HepG2 (cell line): Measurements from ENCODE around the gene TRMT2A. TPM values are rescaled to one million over a fixed set of nuclear protein-coding genes. Genes with fewer than 3 reads are reported as not detected.

Experiments used
- CREBL2 ChIP-seq: sonication (generic); formaldehyde crosslinking; IDR thresholded peaks from 2 replicates; pipeline ENCODE4 v1.8.1; 2023; ENCODE audit warnings: missing genetic modification reagents, mild to moderate bottlenecking, borderline replicate concordance
- HIVEP1 ChIP-seq: sonication (generic); formaldehyde crosslinking; IDR thresholded peaks from 2 replicates; pipeline ENCODE4 v1.4.0; 2020; ENCODE audit warnings: mild to moderate bottlenecking, missing genetic modification reagents
- MXD4 ChIP-seq: IDR thresholded peaks from 2 replicates; pipeline ENCODE4 v1.6.1; 2016; ENCODE audit warnings: mild to moderate bottlenecking, missing biosample characterization, missing genetic modification reagents
- NCOA5 ChIP-seq: sonication (generic); formaldehyde crosslinking; IDR thresholded peaks from 2 replicates; pipeline ENCODE4 v1.4.0; 2020; ENCODE audit warnings: missing genetic modification reagents
- REXO4 ChIP-seq: sonication (generic); formaldehyde crosslinking; IDR thresholded peaks from 2 replicates; pipeline ENCODE4 v1.8.0; 2022; ENCODE audit warnings: missing genetic modification reagents, mild to moderate bottlenecking, borderline replicate concordance
- SOX5 ChIP-seq: IDR thresholded peaks from 2 replicates; pipeline ENCODE4 v1.6.1; 2016; ENCODE audit warnings: borderline replicate concordance
- TBX3 ChIP-seq: fragments of 450-650 bp; IDR thresholded peaks from 2 replicates; pipeline ENCODE4 v1.6.1; 2017; ENCODE audit warnings: antibody characterized with exemption, mild to moderate bottlenecking, inconsistent platforms, borderline replicate concordance
- TCF12 ChIP-seq, 2 experiments: fragments of 450-650 bp in 1 of 2; sonication (generic) in 1 of 2; formaldehyde crosslinking in 1 of 2; IDR thresholded peaks; 2 replicates each; pipeline versions ENCODE4 v1.6.1 to v1.8.0; 2017 to 2022; ENCODE audit warnings: antibody characterized with exemption in 1 of 2, mild to moderate bottlenecking in 1 of 2, missing genetic modification reagents in 1 of 2, moderate library complexity in 1 of 2
- ZBTB39 ChIP-seq: sonication (generic); formaldehyde crosslinking; IDR thresholded peaks from 2 replicates; pipeline ENCODE4 v1.5.0; 2020; ENCODE audit warnings: missing genetic modification reagents
- ZFP36 ChIP-seq: fragments of 150-350 bp; IDR thresholded peaks from 2 replicates; pipeline ENCODE4 v1.6.1; 2018; ENCODE audit warnings: borderline replicate concordance, low read length, low read depth; ENCODE audit not compliant: partially characterized antibody
- ZHX1 ChIP-seq: sonication (generic); formaldehyde crosslinking; IDR thresholded peaks from 2 replicates; pipeline ENCODE4 v1.8.1; 2022; ENCODE audit warnings: low read depth, mild to moderate bottlenecking, missing genetic modification reagents
- ZNF652 ChIP-seq: IDR thresholded peaks from 2 replicates; pipeline ENCODE4 v1.6.1; 2016; ENCODE audit warnings: low read depth, borderline replicate concordance
- ZNF703 ChIP-seq: sonication (generic); formaldehyde crosslinking; IDR thresholded peaks from 2 replicates; pipeline ENCODE4 v1.5.1; 2020; ENCODE audit warnings: missing genetic modification reagents, mild to moderate bottlenecking, moderate library complexity, borderline replicate concordance
- ZNF761 ChIP-seq: sonication (generic); formaldehyde crosslinking; conservative IDR thresholded peaks from 2 replicates; pipeline ENCODE4 v1.4.0; 2020; ENCODE audit warnings: mild to moderate bottlenecking, missing genetic modification reagents
- ZNF878 ChIP-seq: sonication (generic); formaldehyde crosslinking; IDR thresholded peaks from 2 replicates; pipeline ENCODE4 v1.8.1; 2023; ENCODE audit warnings: mild to moderate bottlenecking, missing genetic modification reagents, moderate library complexity
- ZNF883 ChIP-seq: sonication (generic); formaldehyde crosslinking; IDR thresholded peaks from 2 replicates; pipeline ENCODE4 v1.5.1; 2020; ENCODE audit warnings: mild to moderate bottlenecking, missing genetic modification reagents; ENCODE audit errors: not compliant biosample characterization
- ZSCAN9 ChIP-seq: IDR thresholded peaks from 2 replicates; pipeline ENCODE4 v1.6.1; 2016; ENCODE audit warnings: borderline replicate concordance
- polyA plus RNA-seq, 8 experiments: library from polyadenylated mRNA; depleted of rRNA in 3 of 8; stranded (reverse) in 7 of 8; unstranded in 1 of 8; fragments of >200 nt; fragmentation: Illumina TruSeq in 4 of 8; extraction: Trizol in 4 of 8; gene quantifications; 2 replicates each; pipeline versions ENCODE4 v1.2.1 to v1.2.3, GENCODE V29; 2011 to 2016; ENCODE audit warnings: low read depth in 4 of 8, missing spikeins in 1 of 8, mixed read lengths in 1 of 8; ENCODE audit not compliant: insufficient read depth in 1 of 8
- total RNA-seq, 5 experiments: library from RNA; depleted of rRNA; stranded (reverse); fragments of >200 nt; fragmentation: Illumina TruSeq; extraction: Trizol; gene quantifications; 2 replicates each; pipeline ENCODE4 v1.2.3, GENCODE V29; 2016; ENCODE audit warnings: low read depth in 1 of 5
- TF ChIP-seq, protein P1 (sequence below): sonication (generic); formaldehyde crosslinking; IDR thresholded peaks from 2 replicates; pipeline ENCODE4 v1.4.0; 2020; ENCODE audit warnings: missing genetic modification reagents, borderline replicate concordance

Gene TRMT2A
- total and polyA plus RNA-seq, 2 of the 13 experiments (the other 11 are each of a cell fraction or from before 2014, with no cell fraction given) = 24.0 to 30.3 TPM

DNA sequence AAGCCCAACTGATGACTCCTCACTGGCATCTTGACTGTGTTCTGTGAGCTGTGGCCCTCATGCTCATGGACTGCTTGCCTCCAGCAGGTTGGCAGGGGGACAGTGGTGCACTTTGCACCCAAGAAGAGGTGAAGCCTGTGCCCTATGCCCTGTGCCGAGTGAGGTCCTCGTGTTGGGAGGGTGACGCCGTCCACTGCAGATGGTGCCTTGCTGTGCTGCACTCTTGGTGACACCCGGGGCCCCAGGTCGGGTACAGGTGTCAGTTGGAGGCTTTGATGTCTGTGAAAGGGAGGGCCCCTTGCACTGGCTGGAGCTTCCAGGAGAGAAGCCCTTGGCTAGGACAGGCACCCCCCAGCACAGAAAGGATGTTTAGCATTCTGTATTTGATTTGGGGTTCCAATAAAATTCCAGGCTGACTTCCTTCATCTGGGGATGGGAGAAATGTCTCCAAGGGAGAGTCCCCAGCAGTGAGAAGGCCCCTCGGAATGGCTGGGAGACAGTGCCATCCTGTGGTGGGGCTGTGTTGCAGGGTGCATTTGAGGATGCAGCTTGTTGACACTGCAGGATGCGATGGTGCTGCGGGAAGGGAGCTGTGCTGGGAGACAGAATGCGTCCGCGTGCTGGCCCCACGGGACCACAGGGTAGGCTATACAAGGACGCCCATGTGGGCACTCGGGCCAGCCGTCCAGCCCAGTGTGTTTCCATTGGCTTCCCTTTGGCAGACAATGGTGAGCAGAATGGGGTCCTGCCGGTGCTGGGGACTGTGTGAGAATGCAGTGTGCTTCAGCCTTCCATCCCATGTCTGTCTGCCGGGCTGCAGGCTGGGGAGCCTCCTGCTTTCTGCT lies 12.1 kb upstream of the TRMT2A start (continued):
- TF ChIP-seq MXD4 (CRISPR knock-in tag) = peak; percentile 39; the same call in 1 of the 2 replicates
- TF ChIP-seq ZNF761 = 0 out of 2 replicates have a peak, but pooled peaks have one; percentile 11
- TF ChIP-seq TCF12 (IDR thresholded peaks at IDR 0.05) = no peak
- TF ChIP-seq TCF12 (CRISPR knock-in tag; IDR thresholded peaks at IDR 0.05) = no peak
- no peak for TF ChIP-seq REXO4 (CRISPR knock-in tag)
- TF ChIP-seq NCOA5 = no peak
- TF ChIP-seq ZBTB39 (CRISPR knock-in tag) = 0 out of 2 replicates have a peak, but pooled peaks have one; percentile 57
- TF ChIP-seq TBX3 = 0 out of 2 replicates have a peak, but pooled peaks have one; percentile 45
- no peak for TF ChIP-seq ZNF703 (CRISPR knock-in tag)
- TF ChIP-seq, protein P1, sequence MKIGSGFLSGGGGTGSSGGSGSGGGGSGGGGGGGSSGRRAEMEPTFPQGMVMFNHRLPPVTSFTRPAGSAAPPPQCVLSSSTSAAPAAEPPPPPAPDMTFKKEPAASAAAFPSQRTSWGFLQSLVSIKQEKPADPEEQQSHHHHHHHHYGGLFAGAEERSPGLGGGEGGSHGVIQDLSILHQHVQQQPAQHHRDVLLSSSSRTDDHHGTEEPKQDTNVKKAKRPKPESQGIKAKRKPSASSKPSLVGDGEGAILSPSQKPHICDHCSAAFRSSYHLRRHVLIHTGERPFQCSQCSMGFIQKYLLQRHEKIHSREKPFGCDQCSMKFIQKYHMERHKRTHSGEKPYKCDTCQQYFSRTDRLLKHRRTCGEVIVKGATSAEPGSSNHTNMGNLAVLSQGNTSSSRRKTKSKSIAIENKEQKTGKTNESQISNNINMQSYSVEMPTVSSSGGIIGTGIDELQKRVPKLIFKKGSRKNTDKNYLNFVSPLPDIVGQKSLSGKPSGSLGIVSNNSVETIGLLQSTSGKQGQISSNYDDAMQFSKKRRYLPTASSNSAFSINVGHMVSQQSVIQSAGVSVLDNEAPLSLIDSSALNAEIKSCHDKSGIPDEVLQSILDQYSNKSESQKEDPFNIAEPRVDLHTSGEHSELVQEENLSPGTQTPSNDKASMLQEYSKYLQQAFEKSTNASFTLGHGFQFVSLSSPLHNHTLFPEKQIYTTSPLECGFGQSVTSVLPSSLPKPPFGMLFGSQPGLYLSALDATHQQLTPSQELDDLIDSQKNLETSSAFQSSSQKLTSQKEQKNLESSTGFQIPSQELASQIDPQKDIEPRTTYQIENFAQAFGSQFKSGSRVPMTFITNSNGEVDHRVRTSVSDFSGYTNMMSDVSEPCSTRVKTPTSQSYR = peak; percentile 10; the same call in 1 of the 2 replicates
- TF ChIP-seq SOX5 (CRISPR knock-in tag) = peak; percentile 27; the same call in 1 of the 2 replicates
- no peak for TF ChIP-seq ZSCAN9 (CRISPR knock-in tag)
- 0 out of 2 replicates have a peak, but pooled peaks have one; percentile 26 for TF ChIP-seq HIVEP1 (CRISPR knock-in tag)
- no peak for TF ChIP-seq ZNF652 (CRISPR knock-in tag)
- 0 out of 2 replicates have a peak, but pooled peaks have one; percentile 25 for TF ChIP-seq ZHX1
- TF ChIP-seq ZNF883 (CRISPR knock-in tag) = no peak
- no peak for TF ChIP-seq CREBL2 (CRISPR knock-in tag)
- TF ChIP-seq ZFP36 = no peak
- TF ChIP-seq ZNF878 (CRISPR knock-in tag) = no peak
